Brain microvascular endothelial cell (primary cell): ENCODE measurements around the gene AUH.

Experiments used
- DNase-seq: peaks from one replicate; pipeline ENCODE4 v3.0.0-alpha.2; 2020
- H3K27ac ChIP-seq: fragments of 250-450 bp; sonication (Bioruptor Pico); 2 replicates; pipeline ENCODE4 v1.5.1; 2020; ENCODE audit warnings: mild to moderate bottlenecking, moderate library complexity
- H3K27me3 ChIP-seq: fragments of 250-450 bp; sonication (Bioruptor Pico); replicated peaks from 2 replicates; pipeline ENCODE4 v1.5.1; 2020; ENCODE audit warnings: mild to moderate bottlenecking
- H3K36me3 ChIP-seq: fragments of 250-450 bp; sonication (Bioruptor Pico); replicated peaks from 2 replicates; pipeline ENCODE4 v1.5.1; 2020; ENCODE audit warnings: mild to moderate bottlenecking
- H3K4me3 ChIP-seq: 2 replicates; pipeline ENCODE4 v1.5.1; 2011; ENCODE audit warnings: low read depth, mild to moderate bottlenecking, control low read depth, low read length, moderate library complexity
- CTCF ChIP-seq: IDR thresholded peaks from 2 replicates; pipeline ENCODE4 v1.5.1; 2011; ENCODE audit warnings: low read depth, mild to moderate bottlenecking, moderate library complexity, low read length, control low read depth, inconsistent platforms; ENCODE audit errors: missing control alignments
- in situ Hi-C: cut with HindIII; loops from 2 replicates; pipeline ENCODE4 v1.10.0; 2017; ENCODE audit warnings: low sequenced_read_pairs, low pct_ligation_motif_present

The AUH gene

GRCh38 chr9:91348191-91348807 lies 13.4 kb downstream of the AUH start:
- Histone ChIP-seq H3K27me3 (no peaks in the 10 kb centered on the region), H3K36me3 (no peaks in the 10 kb centered on the region), H3K4me3 (no peak overlapping the region), H3K27ac (no peak overlapping the region)
- DNase-seq, result no peak
- no peak for TF ChIP-seq CTCF
- in situ Hi-C loops, result no loop called here

GRCh38 chr9:91347377-91347776 lies 14.3 kb downstream of the AUH start:
- no peaks in the 10 kb centered on the region for H3K27me3 ChIP-seq
- H3K36me3 ChIP-seq, result no peaks in the 10 kb centered on the region
- no peak for TF ChIP-seq CTCF
- H3K4me3 ChIP-seq, result no peak overlapping the region
- no peak for DNase-seq
- H3K27ac ChIP-seq, result no peak overlapping the region
- in situ Hi-C loops, result no loop called here

- no peaks in the 10 kb centered on the region for H3K27me3 ChIP-seq
- no peak overlapping the region for H3K4me3 ChIP-seq
- in situ Hi-C loops, result no loop called here
- H3K36me3 ChIP-seq, result peaks cover 4% of the 10 kb centered on the region
- no peak overlapping the region for H3K27ac ChIP-seq
- no peak for TF ChIP-seq CTCF
- no peak for DNase-seq
Observed at GRCh38 chr9:91346644-91347043, 15.1 kb downstream of the AUH start.

GRCh38 chr9:91345978-91346377 lies 15.7 kb downstream of the AUH start:
- in situ Hi-C loops, result no loop called here
- Histone ChIP-seq H3K27ac (no peak overlapping the region), H3K27me3 (no peaks in the 10 kb centered on the region), H3K4me3 (no peak overlapping the region), H3K36me3 (peaks cover 4% of the 10 kb centered on the region)
- no peak for DNase-seq
- TF ChIP-seq CTCF, result no peak

GRCh38 chr9:91342575-91342974 lies 19.1 kb downstream of the AUH start:
- no peak for TF ChIP-seq CTCF
- DNase-seq, result no peak
- H3K27me3 ChIP-seq, result no peaks in the 10 kb centered on the region
- H3K4me3 ChIP-seq, result no peak overlapping the region
- in situ Hi-C loops, result no loop called here
- H3K36me3 ChIP-seq, result peaks cover 4% of the 10 kb centered on the region
- no peak overlapping the region for H3K27ac ChIP-seq

- in situ Hi-C loops, result no loop called here
- no peaks in the 10 kb centered on the region for H3K27me3 ChIP-seq
- no peak overlapping the region for H3K4me3 ChIP-seq
- peaks cover 4% of the 10 kb centered on the region for H3K36me3 ChIP-seq
- H3K27ac ChIP-seq, result no peak overlapping the region
- TF ChIP-seq CTCF, result no peak
- no peak for DNase-seq
Observed at GRCh38 chr9:91341749-91342148, 20.0 kb downstream of the AUH start.
